22Rv1 (cell line): ENCODE results near the gene LEFTY2.

Experiments
- ZFX ChIP-seq: fragments of 450-650 bp; IDR thresholded peaks from 2 replicates; pipeline ENCODE4 v1.6.1; 2017; ENCODE audit warnings: antibody characterized with exemption, borderline replicate concordance
- TF ChIP-seq, protein P1 (sequence below): fragments of 450-650 bp; IDR thresholded peaks from 2 replicates; pipeline ENCODE4 v1.5.1; 2017; ENCODE audit warnings: mild to moderate bottlenecking

DNA sequence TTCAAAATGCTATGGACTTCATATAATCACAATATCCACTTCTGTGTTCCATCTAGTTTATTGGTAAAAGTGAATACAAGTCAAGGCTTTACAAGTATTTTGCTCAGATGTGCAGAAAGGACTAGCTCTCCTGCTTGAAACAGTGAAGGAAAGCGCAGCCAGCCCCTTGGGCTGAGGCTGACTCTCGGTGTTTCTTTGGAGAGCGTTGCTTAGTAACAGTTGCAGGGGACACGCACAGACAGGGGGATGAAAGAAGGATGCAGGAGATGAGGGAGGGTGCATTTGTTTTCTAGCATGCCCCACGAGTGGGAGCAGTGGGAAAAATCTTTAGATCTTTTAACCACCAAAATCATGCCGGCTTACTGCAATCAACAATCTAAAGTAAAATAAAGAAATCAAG lies 26.1 kb downstream of the LEFTY2 start:
- TF ChIP-seq, protein P1, sequence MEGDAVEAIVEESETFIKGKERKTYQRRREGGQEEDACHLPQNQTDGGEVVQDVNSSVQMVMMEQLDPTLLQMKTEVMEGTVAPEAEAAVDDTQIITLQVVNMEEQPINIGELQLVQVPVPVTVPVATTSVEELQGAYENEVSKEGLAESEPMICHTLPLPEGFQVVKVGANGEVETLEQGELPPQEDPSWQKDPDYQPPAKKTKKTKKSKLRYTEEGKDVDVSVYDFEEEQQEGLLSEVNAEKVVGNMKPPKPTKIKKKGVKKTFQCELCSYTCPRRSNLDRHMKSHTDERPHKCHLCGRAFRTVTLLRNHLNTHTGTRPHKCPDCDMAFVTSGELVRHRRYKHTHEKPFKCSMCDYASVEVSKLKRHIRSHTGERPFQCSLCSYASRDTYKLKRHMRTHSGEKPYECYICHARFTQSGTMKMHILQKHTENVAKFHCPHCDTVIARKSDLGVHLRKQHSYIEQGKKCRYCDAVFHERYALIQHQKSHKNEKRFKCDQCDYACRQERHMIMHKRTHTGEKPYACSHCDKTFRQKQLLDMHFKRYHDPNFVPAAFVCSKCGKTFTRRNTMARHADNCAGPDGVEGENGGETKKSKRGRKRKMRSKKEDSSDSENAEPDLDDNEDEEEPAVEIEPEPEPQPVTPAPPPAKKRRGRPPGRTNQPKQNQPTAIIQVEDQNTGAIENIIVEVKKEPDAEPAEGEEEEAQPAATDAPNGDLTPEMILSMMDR = no peak
- no peak for TF ChIP-seq ZFX
